HG02642 (cell line): ENCODE results near the gene ADI1.

Source experiments
- ATAC-seq: cut with Tn5 transposase; IDR thresholded peaks from one replicate; pipeline ENCODE4 v1.9.1; 2021; ENCODE audit warnings: mild to moderate bottlenecking; ENCODE audit not compliant: unreplicated experiment, poor library complexity

Gene ADI1

GRCh38 chr2:3519255-3520205 is at the start of gene ADI1:
Gene ADI1, minus strand, starts transcription at chr2:3519531. Its CDS starts 44 bp downstream, at chr2:3519487.
- ATAC-seq: peak; percentile 72

GRCh38 chr2:3566806-3567205 is 47.5 kb upstream of the ADI1 start:
- ATAC-seq: no peak

DNA sequence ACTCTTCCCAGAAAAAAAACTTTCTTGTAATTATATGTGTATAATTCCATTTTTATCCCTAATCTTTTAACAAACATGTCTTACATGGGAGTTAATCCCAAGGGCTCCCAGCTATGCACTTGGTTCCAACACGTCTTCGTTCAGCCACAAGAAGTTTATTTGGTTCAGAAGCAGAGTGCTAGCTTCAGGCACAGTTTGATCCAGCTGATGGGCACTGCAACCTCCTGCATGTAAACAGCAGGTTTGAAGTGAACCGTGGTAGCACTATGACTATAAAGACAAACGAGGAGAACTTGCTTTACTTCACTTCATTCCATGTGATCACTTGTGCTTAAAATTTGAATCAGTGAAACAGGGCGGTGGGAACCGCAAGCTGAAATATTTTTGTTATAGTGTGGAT is 45.8 kb upstream of the ADI1 start:
- ATAC-seq: no peak

GRCh38 chr2:3563521-3563976 is 44.2 kb upstream of the ADI1 start:
- peak; percentile 52 for ATAC-seq

GRCh38 chr2:3558205-3559014 is 39.1 kb upstream of the ADI1 start, which contains the start of gene RNASEH1:
Gene RNASEH1, minus strand, starts transcription at chr2:3558333. Its CDS starts 73 bp downstream, at chr2:3558260.
- ATAC-seq: peak; percentile 97

- peak; percentile 29 for ATAC-seq
These were observed 38.4 kb upstream of the ADI1 start for GRCh38 chr2:3557639-3558204.

GRCh38 chr2:3553946-3554345 is 34.6 kb upstream of the ADI1 start:
- no peak for ATAC-seq

DNA sequence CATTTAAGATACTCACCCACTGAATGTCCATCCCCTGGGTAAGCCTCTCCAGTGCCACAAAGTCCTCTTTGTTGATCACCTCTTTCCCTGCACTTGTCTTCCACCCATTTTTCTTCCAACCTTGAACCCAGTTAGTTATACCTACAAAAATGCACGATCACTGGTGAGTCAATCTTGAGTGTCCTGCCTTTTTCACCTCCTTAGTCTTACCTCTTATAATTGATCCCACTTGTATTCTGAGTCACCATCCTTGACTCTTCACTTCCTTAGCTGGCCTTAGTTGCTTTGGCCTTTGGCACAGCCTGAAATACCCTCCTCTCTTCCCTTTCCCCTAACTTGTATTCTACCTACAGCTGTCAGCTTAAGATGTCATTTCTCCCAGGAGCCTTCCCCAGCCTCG is 28.6 kb upstream of the ADI1 start:
- ATAC-seq: no peak

DNA sequence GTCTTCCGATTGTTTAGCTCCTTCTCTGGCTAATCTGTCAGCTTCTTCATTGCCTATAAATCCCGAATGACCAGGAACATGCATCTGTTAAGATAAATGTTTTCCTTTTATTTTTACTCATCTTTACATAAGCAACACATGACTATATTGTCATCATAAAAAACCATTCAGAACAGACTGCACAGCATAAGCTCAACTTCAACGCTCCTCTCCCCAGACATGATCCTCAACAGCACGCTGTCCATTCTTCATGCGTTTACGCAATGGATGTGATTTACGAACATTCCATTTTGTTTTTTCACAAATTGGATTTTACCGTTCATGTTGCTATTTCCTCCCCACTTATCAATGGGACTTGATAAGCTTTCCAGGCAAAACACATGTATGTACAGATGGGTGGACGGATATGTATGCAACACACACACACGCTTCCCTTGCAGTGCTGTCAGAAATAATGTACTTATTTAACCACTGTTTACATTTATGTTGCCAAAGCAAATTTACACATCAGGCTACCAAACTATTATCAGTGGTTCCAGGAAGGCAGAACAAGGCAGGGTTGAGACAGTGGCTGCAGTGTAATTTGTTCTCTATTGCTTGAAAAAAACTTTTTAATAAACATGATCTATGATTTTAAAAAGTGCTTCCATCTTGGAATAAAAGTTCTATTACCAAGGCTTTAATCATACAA is 26.6 kb upstream of the ADI1 start:
- no peak for ATAC-seq

DNA sequence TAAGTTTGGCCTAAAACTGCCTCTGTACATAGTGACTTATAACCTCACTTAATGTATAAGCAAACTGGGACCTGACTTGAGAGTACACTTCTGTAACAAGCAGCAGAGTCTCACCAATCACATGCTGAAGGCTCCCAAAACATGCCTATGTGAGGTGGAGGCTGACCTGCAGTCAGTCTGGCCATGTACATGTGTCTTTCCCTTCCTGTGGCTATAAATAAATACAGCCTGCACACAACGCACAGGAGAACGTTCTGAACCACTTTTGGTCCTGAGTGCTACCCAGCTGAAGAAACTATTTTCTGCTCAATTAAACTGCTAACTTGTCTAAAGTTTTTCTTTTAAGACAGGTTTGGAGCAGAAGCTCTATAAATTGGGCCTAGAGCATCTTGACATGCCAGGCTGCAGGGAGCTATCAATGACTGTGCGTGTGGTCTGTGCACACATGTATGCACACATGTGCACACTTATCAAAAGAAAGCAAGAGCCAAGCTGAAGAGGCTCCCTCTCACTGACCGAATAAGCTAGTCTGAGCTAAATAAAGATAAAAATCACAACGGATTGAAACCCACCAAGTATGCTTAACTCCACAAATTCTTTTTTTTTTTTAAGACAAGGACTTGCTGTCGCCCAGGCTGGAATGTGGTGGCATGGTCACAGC is 23.8 kb upstream of the ADI1 start:
- ATAC-seq: no peak

- no peak for ATAC-seq
These were observed 22.8 kb upstream of the ADI1 start for GRCh38 chr2:3542107-3542506.

DNA sequence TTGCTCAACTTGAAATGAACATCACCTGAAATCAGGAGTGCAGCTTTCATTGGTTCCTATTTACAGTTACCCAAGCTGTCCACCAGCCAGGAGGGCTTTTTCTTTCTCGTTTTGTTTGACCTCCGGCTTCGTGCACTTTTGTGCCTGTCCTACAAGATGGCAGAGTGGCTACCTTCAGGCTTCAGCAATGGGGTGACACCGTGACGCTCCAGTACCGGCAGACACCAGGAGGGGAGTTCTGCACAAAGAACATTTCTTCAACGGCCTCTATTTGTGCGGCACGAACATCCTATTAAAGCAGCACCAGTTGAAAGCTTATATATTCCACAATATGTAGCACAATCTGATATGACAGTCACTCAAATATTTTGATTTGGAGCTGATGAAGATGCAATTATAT is 20.5 kb upstream of the ADI1 start:
- no peak for ATAC-seq

DNA sequence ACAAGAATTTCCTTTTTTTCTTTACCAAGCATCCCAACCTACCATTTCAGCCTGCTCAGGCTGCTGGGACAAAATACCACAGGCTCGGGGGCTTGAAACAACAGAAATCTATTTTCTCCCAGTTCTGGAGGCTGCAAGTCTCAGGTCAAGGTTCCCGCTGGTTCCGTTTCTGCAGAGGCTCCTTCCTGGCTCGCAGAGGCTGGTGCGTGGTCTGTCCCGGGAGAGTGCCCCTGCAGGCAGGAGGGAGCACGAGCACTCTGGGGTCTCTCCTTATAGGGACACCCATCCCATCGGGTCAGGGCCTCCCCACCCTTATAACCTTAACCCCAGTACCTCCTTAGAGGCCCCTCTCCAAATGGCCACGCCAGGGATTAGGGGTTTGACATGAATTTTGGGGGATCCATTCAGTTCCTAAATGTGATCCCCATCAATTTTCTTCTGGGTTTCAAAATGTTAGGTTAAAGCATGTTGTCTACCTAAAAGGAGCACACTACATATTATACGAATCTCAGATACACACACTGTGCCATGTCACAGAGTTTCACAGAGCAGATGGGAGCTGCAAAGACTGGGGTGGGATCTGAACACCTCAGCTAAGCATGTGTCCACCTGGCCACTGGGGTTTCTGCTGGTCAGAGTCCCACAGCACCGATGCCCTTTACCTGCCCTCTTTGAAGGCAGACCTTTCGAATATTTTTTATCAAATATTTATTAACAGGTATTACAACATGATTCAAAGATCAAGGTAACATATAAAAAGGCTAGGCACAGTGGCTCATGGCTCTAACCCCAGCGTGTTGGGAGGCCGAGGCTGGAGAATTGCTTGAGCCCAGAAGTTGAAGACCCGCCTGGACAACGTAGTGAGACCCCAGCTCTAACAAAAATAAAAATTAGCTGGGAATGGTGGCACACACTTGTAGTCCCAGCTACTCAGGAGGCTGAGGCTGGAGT is 17.6 kb upstream of the ADI1 start:
- peak; percentile 65 for ATAC-seq

GRCh38 chr2:3535794-3536681 is 16.7 kb upstream of the ADI1 start:
- peak; percentile 66 for ATAC-seq

DNA sequence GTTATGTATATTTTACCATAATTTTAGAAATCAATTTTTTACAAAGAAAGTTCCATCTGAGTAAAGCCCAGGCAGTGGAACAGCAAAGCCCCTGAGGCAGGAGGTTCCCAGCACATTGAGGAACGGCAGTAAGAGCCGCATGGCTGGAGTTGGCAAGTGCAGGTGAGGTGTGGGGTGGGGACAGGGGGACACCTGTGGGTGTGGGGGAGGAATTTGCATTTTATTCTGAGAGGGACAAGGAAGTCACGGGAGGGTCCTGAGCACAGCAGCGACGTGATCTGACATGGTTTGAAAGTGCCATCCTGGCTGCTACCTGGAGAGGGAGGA is 16.1 kb upstream of the ADI1 start:
- peak; percentile 22 for ATAC-seq

DNA sequence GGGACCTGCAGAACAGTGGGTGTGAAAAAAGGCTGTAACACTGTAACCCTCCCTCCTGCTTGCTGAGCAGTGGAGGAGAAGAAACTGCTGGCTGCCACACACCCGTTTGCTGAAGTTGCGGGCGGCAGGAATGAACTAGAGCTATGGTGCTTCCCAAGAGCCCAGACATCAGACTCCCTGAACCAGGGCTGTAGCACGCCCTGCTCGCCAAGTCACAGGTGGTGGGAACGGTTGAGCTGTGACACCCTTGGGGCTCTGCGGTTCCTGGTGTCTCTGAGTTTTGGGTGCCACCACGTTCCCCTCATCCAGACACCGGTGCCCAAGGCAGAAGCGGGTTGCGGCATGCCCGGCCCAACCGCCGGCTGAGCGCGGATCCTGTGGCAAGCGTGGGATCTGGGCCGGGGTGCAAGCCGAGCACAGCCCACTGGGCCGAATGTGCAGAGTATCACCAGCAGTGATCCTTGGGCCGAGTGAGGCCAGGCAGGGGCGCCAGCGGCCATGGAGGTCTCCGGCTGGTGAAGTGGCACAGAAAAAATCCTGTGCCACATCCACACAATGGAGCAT is 15.0 kb upstream of the ADI1 start:
- no peak for ATAC-seq

DNA sequence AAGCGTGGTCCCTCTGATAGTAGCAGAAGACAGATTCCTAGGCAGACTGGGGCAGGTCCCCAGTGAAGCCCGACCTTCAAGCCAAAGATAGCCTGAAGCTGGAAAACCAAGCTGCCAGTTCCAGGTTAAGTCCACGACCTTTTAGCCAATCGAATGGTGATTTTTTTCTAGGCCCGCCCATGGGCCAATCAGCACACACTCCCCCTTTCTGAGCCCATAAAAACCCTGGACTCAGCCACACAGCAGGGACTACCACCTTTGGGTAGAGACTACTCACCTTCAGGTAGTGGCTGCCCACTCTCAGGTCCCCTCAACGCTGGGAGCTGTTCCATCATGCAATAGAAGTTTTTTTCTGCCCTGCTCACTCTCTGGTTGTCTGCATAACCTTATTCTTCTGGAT is 14.5 kb upstream of the ADI1 start:
- ATAC-seq: no peak
